IPS-18c (cell line): ENCODE data around the gene DDTL.
"Not testable (repeated sequence)": the region's sequence is repeated elsewhere in the genome, so short reads cannot be mapped to it uniquely, and the experiment has no call there.

Experiments used
- H3K4me3 ChIP-seq: 2 replicates; pipeline ENCODE4 v1.7.0; 2013; ENCODE audit warnings: low read depth, mild to moderate bottlenecking, low read length, moderate library complexity; ENCODE audit not compliant: insufficient read depth
- H3K9me3 ChIP-seq: one replicate; pipeline ENCODE4 v1.6.1; 2013; ENCODE audit warnings: mild to moderate bottlenecking, low read length, moderate library complexity; ENCODE audit not compliant: control insufficient read depth, insufficient read depth

Gene DDTL

DNA sequence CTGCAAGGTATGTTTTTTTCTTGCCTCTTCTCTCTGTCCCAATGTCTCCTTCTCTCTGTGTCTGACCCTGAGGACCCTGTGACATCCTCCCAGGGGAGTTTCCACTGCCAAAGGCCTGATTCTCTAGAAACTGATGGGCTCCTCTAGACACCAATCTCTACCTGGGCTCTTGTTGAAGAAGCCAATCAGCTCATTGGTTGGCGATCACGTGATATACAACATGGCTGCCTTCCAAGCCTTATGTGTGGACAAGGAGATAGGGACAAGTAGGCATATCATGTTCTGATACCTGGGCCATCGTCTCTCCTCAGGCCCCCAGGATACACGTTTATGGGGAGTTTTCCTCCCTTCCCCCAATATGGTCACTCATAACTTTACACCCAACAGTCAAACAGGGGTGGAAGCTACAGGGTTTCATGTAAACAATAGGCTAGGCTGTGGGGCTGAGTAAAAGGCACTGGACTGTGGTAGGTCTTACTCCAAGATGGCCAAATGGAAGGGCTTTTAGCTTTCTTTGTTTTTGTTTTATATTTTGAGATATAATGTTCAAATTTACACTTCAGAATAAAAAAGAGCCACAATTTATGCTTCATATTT is 27.0 kb downstream of the DDTL start:
- not testable (repeated sequence) for H3K4me3 ChIP-seq, H3K9me3 ChIP-seq

DNA sequence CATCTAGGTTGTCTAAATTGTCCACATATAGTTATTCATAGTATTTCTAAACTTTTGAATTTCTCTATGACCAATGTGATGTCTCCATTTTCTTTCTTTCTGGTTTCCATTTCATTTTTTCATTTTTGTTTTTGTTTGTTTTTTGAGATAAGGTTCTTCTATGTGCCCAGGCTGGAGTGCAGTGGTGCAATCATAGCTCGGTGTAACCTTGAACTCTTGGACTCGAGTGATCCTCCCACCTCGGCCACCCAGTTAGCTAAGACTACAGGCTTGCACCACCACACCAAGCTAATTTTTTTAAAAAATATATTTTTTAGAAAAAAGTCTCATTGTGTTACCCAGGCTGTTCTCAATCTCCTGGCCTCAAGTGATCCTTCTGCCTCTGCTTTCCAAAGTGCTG is 30.4 kb downstream of the DDTL start:
- Histone ChIP-seq H3K4me3 (no peak overlapping the region), H3K9me3 (no peaks in the 10 kb centered on the region)

DNA sequence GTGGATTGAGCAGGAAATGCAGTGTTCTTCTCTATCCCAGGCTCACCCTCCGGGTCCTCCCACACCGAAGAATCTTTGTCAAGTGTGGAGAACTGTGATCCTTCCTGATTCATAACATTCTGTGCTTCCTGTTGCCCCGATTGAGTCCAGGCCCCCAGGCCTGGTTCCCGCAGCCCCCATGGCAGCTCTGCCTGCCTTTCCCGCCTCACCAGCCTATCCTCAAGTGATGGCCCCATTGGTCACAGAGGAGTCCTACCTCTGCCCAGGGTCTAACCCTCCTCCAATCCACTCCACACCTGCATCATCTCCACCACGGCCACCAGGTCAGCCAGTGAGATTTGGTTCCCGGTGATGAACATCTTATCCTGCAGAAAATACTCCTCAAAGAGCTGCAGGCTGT is 33.1 kb downstream of the DDTL start:
- not testable (repeated sequence) for H3K4me3 ChIP-seq, H3K9me3 ChIP-seq

DNA sequence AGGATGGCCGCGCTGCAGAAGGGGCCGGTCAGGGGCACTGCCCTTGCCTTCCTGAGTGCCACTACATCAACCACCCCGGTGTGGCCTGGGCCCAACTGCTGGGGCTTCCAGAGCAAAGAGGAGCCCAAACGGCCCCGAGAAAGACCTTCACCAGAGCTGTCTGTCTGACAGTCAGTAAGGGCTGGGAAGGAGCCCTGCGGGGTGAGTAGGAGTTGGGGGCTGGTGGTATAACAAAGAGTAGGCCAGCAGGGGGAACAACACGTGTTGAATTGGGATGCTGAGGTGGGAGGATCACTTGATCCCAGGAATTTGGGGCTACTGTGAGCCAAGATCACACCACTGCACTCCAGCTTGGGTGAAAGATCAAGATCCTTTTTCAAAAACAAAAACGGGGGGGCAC is 34.6 kb downstream of the DDTL start:
- Histone ChIP-seq H3K9me3 (no peaks in the 10 kb centered on the region), H3K4me3 (no peak overlapping the region)

DNA sequence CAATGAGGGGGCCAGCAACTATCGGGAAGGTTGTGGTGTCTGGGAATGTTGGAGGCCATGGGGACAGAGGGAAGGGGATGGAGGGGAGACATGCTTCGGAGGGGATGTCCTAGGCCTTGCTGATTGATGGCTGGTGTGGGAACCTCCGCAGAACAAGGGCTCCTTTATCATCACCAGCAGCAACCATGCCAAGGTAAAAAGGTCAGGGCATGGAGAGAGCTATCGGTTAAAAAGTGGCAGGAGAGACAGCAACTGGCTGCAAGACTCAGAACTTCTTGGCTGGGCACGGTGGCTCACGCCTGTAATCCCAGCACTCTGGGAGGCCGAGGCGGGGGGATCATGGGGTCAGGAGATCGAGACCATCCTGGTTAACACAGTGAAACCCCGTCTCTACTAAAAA is 35.6 kb downstream of the DDTL start:
- Histone ChIP-seq H3K4me3 (no peak overlapping the region), H3K9me3 (no peaks in the 10 kb centered on the region)

DNA sequence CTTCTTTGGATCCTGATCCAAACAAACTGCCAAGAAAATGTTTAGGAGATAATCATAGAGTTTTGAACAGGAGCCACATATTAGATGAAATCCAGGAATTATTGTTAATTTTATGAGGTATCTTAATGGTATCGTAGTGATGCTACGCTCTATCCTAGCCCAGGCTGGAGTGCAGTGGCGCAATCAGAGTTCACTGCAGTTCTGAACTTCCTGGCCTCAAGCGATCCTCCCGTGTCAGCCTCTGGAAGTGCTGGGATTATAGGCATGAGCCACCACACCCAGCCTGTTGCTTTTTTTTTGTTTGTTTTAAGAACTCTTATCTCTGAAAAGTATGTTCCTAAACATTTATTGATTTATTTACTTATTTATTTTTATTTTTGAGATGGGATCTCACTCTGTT is 36.2 kb downstream of the DDTL start:
- H3K9me3 ChIP-seq = no peaks in the 10 kb centered on the region
- no peak overlapping the region for H3K4me3 ChIP-seq

DNA sequence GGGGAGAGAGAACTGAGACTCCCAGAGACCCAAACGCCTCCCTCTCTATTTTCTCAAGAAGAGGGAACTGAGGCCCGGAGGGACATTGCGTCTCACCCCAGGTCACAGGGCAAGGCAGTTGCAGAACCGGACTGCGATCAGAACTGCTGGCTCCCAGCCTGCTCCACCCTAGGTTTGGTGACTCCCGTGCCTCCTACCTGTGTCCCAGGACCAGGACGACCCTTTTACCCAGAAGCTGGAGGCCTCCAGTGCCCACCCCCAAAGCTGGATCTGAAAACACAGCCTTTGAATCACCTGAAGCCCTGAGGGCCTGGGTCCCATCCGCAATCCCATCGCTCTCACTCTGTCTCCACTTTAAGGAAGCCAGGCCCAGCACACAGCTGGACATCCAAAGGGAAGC is 37.2 kb downstream of the DDTL start:
- H3K4me3 ChIP-seq = no peak overlapping the region
- H3K9me3 ChIP-seq = no peaks in the 10 kb centered on the region

DNA sequence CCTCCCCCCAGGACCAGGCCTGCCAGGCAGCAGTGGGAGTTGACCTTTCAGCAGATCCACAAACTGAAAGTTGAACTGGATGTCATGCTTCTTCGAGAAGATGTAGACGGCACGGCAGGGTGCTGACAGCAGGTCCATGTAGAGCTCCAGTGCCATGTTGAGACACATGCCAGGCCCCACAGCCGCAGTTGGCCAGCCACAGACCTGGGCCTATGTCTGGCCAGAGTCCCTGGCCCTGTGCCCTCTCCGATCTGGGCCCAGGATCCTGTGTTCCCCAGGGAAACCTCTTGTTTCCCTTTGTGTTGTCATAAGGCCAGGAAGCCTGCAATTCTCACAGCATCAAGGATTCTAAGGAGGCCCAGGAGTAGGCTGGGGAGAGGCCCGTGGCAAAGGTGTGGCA is 38.5 kb downstream of the DDTL start, which contains the start of gene GSTT4:
GSTT4 (minus strand) TSS at position 253 of the 400 bp plus-strand sequence; CDS start at position 156, 97 bp downstream.
- Histone ChIP-seq H3K4me3 (no peak within 1 kb of the TSS), H3K9me3 (no peaks in the 10 kb centered on the region)

DNA sequence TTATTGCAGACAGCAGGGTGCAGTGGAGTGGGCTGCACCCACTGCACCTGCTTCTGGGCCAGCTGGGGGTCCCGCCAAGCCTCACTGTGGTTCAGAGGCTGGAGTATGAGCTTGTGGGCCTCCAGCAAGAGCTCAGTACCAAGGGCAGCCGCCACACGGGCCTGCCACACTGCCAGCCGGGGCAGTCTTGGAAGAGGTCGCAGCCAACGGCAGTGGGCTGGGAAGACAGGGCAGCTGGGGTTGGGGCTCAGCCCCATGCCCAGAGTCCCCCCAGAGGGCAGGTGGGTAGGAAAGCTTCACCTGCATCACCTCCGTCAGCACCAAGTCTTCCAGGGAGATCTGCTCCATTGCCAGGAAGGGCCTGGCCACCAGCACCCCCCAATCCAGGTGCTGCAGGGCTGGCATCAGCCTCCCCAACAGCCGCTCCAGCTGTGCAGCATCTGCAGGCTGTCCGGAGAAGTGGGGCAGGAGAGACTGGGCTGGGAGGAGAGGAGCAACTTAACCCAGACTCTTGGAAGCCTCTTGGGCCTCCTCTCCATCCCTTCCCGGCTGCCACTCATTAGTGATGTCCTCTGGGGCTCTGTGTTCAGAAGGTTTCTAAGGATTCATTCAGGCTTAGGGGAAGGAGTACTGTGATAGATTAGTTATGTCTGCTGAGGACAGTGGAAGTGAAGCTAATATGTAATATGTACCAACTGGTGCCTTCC is 39.7 kb downstream of the DDTL start:
- H3K4me3 ChIP-seq = no peak overlapping the region
- no peaks in the 10 kb centered on the region for H3K9me3 ChIP-seq

DNA sequence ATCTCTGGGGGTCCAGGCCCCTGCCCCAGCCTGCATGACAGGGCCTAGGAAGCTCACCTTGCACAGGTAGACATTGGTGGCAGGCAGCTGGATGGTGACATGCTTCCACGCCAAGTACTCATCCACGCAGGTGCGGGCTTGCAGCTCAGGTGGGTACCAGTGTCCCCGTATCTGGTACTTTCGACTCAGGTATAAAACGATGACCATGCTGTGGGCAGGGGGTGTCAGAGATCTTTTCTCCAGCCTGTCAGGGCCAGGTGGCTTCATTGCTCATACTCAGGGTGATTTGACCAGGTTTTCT is 40.2 kb downstream of the DDTL start:
- H3K9me3 ChIP-seq = no peaks in the 10 kb centered on the region

DNA sequence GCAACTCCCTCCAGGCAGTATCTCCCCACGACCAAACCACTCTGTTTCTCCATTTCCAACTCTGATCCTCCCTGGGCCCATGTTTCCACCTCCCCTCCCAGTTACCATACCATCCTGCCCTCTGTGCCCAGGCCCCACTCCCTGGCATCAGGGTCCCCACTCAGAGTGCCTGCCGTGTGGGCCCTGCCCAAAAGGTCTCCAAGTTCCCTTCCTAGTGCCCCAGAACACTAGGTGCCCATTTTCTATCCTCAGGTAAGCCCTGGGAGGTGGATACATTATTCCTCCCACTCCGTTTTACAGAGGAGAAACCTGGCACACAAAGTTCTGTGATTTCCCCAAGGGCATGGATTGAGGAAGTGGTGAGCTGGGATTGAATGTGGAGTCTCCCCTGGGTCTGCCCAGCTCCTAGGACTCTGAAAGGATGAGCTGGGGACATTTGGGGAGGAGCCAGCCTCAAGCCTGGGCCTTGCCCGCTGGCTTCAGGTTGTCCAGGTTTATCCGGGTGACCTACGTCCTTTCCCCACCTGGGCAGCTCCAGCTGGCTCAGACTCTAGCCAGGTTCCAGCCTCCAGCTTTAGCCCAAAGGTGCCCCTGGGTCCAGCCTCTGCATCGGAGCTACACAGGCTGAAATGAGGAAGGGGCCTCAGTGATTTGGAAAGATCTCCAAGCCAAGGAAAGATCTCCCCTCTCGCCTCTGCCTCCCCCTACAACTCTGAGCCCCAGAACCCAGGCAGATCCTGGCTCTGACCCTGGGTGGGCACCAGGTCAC is 40.7 kb downstream of the DDTL start:
- H3K4me3 ChIP-seq = no peak overlapping the region
- no peaks in the 10 kb centered on the region for H3K9me3 ChIP-seq

More for the DNA sequence above, 40.2 kb downstream of the DDTL start:
- H3K4me3 ChIP-seq = no peak overlapping the region

DNA sequence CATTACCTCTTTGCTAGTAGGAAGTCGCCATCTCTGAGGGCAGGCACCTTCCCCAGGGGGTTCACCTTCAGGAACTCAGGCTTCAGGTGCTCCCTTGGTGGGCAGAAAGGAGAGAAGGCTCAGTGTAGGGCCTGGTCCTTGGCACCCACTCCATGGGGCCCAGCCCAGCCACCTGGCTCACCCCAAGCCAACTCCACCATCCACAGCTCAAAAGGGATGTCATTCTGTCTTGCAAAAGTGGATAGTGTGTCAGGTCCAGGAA is 41.3 kb downstream of the DDTL start:
- Histone ChIP-seq H3K9me3 (no peaks in the 10 kb centered on the region), H3K4me3 (no peak overlapping the region)

DNA sequence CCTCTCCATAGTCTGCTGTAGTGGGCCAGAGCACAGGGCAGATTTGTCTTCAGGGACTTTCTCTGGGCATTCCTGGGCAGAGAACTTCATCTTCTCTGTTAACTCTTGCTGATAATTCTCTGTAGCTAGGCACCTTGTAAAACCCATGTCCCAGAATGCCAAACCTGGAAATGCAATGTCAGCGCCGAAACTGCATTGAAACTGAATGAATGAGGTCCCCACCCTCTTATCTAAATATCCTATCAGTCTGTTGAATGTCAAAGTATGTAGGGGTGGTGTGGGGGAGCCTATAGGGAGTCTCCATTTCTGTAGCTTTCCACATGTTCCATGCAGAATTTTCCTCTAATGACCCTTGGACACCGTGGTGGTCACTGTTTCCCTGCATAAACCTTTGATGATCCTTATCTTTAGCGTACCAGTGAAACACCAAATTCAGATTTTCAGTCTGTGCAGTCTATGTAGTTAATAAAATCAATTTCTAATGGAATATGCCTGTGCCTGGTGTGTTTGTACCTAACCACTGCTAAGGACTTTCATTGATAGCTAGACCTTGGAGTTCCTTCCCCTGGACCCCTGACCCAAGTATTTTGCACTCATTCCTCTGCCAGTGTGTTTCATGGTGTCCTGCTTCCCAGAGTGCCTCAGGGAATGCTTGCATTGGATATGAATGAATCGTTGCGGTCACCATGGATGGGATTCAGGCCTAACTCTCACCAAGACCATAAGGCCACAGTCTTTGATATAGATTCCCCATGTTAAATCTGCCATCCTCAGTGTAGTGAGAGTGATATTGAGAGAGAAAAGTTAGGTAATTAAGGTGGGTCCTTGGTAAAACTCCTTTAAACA is 41.9 kb downstream of the DDTL start:
- H3K9me3 ChIP-seq = no peaks in the 10 kb centered on the region
- H3K4me3 ChIP-seq = no peak overlapping the region

DNA sequence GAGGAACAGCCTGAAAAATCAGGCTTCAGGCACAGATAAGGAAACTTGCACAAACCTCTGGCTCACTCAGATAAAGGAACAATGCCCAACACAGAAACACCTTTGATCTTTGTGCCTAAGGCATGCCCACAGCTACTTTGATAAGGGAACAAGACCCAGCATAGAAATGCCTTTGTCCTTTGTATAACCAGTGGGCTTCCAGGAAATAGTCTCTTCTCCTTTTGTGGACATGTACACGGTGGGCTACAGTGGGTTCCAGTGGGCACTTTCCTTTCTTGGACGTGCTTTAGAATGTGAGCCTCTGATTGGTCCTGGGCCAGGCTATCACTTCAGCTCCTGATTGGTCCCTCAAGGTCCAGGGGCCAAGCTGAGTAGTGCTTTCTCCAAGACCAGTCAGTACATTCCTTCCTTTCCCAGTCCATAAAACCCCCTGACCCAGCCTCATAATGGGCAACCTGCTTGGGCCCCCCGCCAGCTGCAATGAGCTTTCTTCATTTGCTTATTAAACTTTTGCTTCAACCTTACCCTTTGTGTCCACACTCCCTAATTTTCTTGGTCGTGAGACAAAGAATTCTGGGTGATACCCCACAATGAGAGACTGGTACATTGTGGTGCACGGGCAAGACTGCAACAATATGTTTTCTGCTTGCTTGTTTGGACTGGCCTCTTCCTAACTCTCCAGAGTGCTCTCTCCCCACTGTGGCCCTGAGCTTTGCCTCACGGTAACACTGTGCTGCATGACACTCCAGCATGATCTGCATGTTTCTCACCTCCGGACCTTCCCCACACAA is 42.7 kb downstream of the DDTL start:
- Histone ChIP-seq H3K9me3 (no peaks in the 10 kb centered on the region), H3K4me3 (no peak overlapping the region)

DNA sequence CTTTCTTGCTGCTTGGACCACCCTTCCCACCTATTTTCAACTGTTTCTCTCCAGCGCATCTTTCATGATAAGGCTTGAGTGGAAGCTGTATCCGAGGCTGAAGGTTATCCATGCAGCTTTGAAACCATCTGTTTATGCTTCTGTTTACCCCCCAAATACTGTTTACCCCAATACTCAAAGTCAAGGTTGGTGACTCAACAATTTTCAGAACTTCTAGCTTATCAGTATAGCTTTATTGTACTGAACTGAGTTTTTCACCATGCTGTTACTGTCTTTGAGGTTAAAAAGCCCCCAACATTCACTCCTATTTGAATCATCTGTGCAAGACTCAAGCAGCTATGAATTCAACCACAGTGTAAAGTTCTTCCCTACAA is 43.3 kb downstream of the DDTL start:
- Histone ChIP-seq H3K4me3 (no peak overlapping the region), H3K9me3 (no peaks in the 10 kb centered on the region)

DNA sequence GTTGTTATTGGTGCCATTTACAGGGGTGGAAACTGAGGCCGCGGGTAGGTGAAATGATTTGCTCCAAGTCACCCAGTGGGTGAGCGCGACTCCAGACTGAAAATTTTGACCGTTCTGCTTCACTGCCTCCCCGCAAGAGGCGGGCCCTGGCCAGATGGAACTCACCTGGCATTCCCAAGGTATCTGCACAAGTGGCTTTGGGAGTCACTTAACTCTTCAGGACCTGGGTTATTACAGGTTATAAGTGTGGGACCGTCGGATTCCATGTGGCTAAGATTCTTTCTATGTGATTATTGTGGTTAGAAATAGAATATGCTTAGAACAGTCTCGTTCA is 45.0 kb downstream of the DDTL start:
- H3K9me3 ChIP-seq = no peaks in the 10 kb centered on the region
- peak overlapping the region; percentile 87 for H3K4me3 ChIP-seq

DNA sequence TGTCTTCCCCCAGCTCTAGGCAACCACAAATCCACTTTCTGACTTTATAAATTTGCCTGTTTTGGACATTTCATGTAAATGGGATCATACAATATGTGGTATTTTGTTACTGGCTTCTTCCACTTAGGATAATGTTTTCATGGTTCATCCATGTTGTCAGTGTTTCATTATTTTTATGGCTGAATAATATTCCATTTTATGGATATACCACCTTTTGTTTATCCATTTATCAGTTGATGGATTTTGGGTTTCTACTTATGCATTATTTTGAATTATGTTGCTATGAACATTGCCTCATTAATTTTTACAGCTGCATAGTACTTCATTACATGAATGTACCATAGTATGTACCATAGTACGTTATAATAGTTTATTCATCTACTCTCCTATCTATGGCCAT is 49.5 kb downstream of the DDTL start:
- no peaks in the 10 kb centered on the region for H3K9me3 ChIP-seq
- no peak overlapping the region for H3K4me3 ChIP-seq
